ENCODE data around the gene ACTR3. TPM values are rescaled to one million over a fixed set of nuclear protein-coding genes. Genes with fewer than 3 reads are reported as not detected.

Gene ACTR3
- polyA plus RNA-seq, 1 donor from 2014 or later: 255 TPM

- Histone ChIP-seq H2AFZ (ENCODE audit: low read depth, low read length) (no peak overlapping the region), H3K79me2 (replicated peaks; ENCODE audit: insufficient read depth, low read length) (no peaks in the 10 kb centered on the region), H3K9me2 (ENCODE audit: insufficient read depth, low read length) (no peaks in the 10 kb centered on the region), H3K9me3 (ENCODE audit: low read length) (no peaks in the 10 kb centered on the region), H4K20me1 (ENCODE audit: insufficient read depth) (no peaks in the 10 kb centered on the region), H3K36me3 (ENCODE audit: insufficient read depth, low read length) (no peaks in the 10 kb centered on the region), H3K4me3 (ENCODE audit: low read length) (no peak overlapping the region), H3K4me2 (ENCODE audit: low read length) (no peak overlapping the region), H3F3A (ENCODE audit: insufficient read depth, low read length, poor library complexity, severe bottlenecking) (no peaks in the 10 kb centered on the region), H3K9ac (ENCODE audit: low read length) (no peak overlapping the region), H3K27me3 (ENCODE audit: insufficient read depth, low read depth, low read length) (no peaks in the 10 kb centered on the region), H3K27ac (ENCODE audit: low read length) (no peak overlapping the region)
- TF ChIP-seq EP300 (conservative IDR thresholded peaks at IDR 0.05; ENCODE audit: poor library complexity, severe bottlenecking) (no peak), RAD21 (conservative IDR thresholded peaks at IDR 0.05) (no peak), REST (IDR thresholded peaks at IDR 0.05; ENCODE audit: borderline replicate concordance) (no peak)
Measured at GRCh38 chr2:113965228-113965627, 75.3 kb downstream of the ACTR3 start.

- TF ChIP-seq POLR2AphosphoS5 (IDR thresholded peaks at IDR 0.05) (no peak), REST (IDR thresholded peaks at IDR 0.05; ENCODE audit: borderline replicate concordance) (no peak), RAD21 (conservative IDR thresholded peaks at IDR 0.05) (peak; percentile 77), TAF1 (IDR thresholded peaks at IDR 0.05; ENCODE audit: low read depth) (no peak), SMC3 (conservative IDR thresholded peaks at IDR 0.05; ENCODE audit: poor library complexity) (peak; percentile 76), MXI1 (conservative IDR thresholded peaks at IDR 0.05; ENCODE audit: poor library complexity, severe bottlenecking) (no peak), EZH2 (IDR thresholded peaks at IDR 0.05; ENCODE audit: borderline replicate concordance, insufficient read depth, low read length, poor library complexity, severe bottlenecking) (no peak), EP300 (conservative IDR thresholded peaks at IDR 0.05; ENCODE audit: poor library complexity, severe bottlenecking) (no peak)
- TF ChIP-seq, protein P1, sequence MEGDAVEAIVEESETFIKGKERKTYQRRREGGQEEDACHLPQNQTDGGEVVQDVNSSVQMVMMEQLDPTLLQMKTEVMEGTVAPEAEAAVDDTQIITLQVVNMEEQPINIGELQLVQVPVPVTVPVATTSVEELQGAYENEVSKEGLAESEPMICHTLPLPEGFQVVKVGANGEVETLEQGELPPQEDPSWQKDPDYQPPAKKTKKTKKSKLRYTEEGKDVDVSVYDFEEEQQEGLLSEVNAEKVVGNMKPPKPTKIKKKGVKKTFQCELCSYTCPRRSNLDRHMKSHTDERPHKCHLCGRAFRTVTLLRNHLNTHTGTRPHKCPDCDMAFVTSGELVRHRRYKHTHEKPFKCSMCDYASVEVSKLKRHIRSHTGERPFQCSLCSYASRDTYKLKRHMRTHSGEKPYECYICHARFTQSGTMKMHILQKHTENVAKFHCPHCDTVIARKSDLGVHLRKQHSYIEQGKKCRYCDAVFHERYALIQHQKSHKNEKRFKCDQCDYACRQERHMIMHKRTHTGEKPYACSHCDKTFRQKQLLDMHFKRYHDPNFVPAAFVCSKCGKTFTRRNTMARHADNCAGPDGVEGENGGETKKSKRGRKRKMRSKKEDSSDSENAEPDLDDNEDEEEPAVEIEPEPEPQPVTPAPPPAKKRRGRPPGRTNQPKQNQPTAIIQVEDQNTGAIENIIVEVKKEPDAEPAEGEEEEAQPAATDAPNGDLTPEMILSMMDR (IDR thresholded peaks at IDR 0.05; ENCODE audit: poor library complexity, severe bottlenecking): peak; percentile 77
- no peaks in the 10 kb centered on the region for H3K79me2 ChIP-seq (replicated peaks; ENCODE audit: insufficient read depth, low read length)
- H3K27ac ChIP-seq (ENCODE audit: low read length): no peak overlapping the region
- H2AFZ ChIP-seq (ENCODE audit: low read depth, low read length): no peak overlapping the region
- no peaks in the 10 kb centered on the region for H3K27me3 ChIP-seq (ENCODE audit: insufficient read depth, low read depth, low read length)
- H3K4me2 ChIP-seq (ENCODE audit: low read length): no peak overlapping the region
- no peak overlapping the region for H3K4me3 ChIP-seq (ENCODE audit: low read length)
- no peaks in the 10 kb centered on the region for H4K20me1 ChIP-seq (ENCODE audit: insufficient read depth)
- H3F3A ChIP-seq (ENCODE audit: insufficient read depth, low read length, poor library complexity, severe bottlenecking): no peaks in the 10 kb centered on the region
- no peaks in the 10 kb centered on the region for H3K36me3 ChIP-seq (ENCODE audit: insufficient read depth, low read length)
- no peak overlapping the region for H3K9ac ChIP-seq (ENCODE audit: low read length)
- H3K9me2 ChIP-seq (ENCODE audit: insufficient read depth, low read length): no peaks in the 10 kb centered on the region
- no peaks in the 10 kb centered on the region for H3K9me3 ChIP-seq (ENCODE audit: low read length)
Measured at GRCh38 chr2:113965644-113966043, 75.8 kb downstream of the ACTR3 start.

Measured in neural cell (in vitro differentiated cells).